Fibroblast of lung (primary cell): ENCODE data around the gene RBPJL. TPM values are rescaled to one million over a fixed set of nuclear protein-coding genes. Genes with fewer than 3 reads are reported as not detected.

Experiments used
- DNase-seq, 2 donors: peaks; one replicate each; pipeline versions ENCODE4 v3.0.0 to v3.0.0-alpha.2; 2010; ENCODE audit warnings: low read depth in 2 of 2
- H2AFZ ChIP-seq: 2 replicates; pipeline ENCODE4 v1.5.1; 2012; ENCODE audit warnings: low read length, control low read depth, inconsistent platforms
- H3K27ac ChIP-seq: 2 replicates; pipeline ENCODE4 v1.5.1; 2011; ENCODE audit warnings: low read length, control low read depth; ENCODE audit not compliant: insufficient read depth
- H3K27me3 ChIP-seq: 2 replicates; pipeline ENCODE4 v1.5.1; 2011; ENCODE audit warnings: mild to moderate bottlenecking, low read length; ENCODE audit not compliant: control insufficient read depth, insufficient read depth
- H3K36me3 ChIP-seq: 2 replicates; pipeline ENCODE4 v1.5.1; 2011; ENCODE audit warnings: low read length; ENCODE audit not compliant: control insufficient read depth, insufficient read depth
- H3K4me1 ChIP-seq: 2 replicates; pipeline ENCODE4 v1.5.1; 2011; ENCODE audit warnings: low read length; ENCODE audit not compliant: control insufficient read depth, insufficient read depth; ENCODE audit errors: extremely low read depth
- H3K4me2 ChIP-seq: 2 replicates; pipeline ENCODE4 v1.5.1; 2011; ENCODE audit warnings: low read length, control low read depth; ENCODE audit not compliant: insufficient read depth; ENCODE audit errors: extremely low read depth
- H3K4me3 ChIP-seq, 4 experiments: fragments of 200-600 bp in 1 of 4; sonication (generic) in 1 of 4; replicated peaks in 1 of 4; 2 replicates each; pipeline ENCODE4 v1.5.1; 2011 to 2016; ENCODE audit warnings: low read length in 4 of 4, low read depth in 3 of 4, mild to moderate bottlenecking in 3 of 4, control low read depth in 2 of 4, inconsistent platforms in 1 of 4, mixed read lengths in 1 of 4; ENCODE audit not compliant: insufficient read depth in 1 of 4; ENCODE audit errors: control extremely low read depth in 1 of 4
- H3K79me2 ChIP-seq: 2 replicates; pipeline ENCODE4 v1.5.1; 2012; ENCODE audit warnings: mild to moderate bottlenecking, low read length, inconsistent platforms; ENCODE audit not compliant: control insufficient read depth, insufficient read depth
- H3K9ac ChIP-seq: 2 replicates; pipeline ENCODE4 v1.5.1; 2011; ENCODE audit warnings: mild to moderate bottlenecking, low read length, control low read depth; ENCODE audit not compliant: insufficient read depth
- H3K9me3 ChIP-seq: 2 replicates; pipeline ENCODE4 v1.5.1; 2012; ENCODE audit warnings: low read depth, low read length; ENCODE audit not compliant: control insufficient read depth, insufficient read depth
- H4K20me1 ChIP-seq: 2 replicates; pipeline ENCODE4 v1.5.1; 2011; ENCODE audit warnings: low read length; ENCODE audit not compliant: control insufficient read depth, insufficient read depth; ENCODE audit errors: extremely low read depth
- CTCF ChIP-seq, 2 donors: IDR thresholded peaks in 1 of 2; conservative IDR thresholded peaks in 1 of 2; 1 replicate in 1 of 2; 2 replicates in 1 of 2; pipeline ENCODE4 v1.5.1; 2011 to 2012; ENCODE audit warnings: low read length in 2 of 2, control low read depth in 1 of 2, inconsistent platforms in 1 of 2, low read depth in 1 of 2, mild to moderate bottlenecking in 1 of 2
- EZH2 ChIP-seq: IDR thresholded peaks from 2 replicates; pipeline ENCODE4 v1.5.1; 2012; ENCODE audit warnings: low read length, control low read depth, mild to moderate bottlenecking; ENCODE audit errors: missing control alignments
- polyA plus RNA-seq, 2 donors: library from polyadenylated mRNA; depleted of rRNA in 1 of 2; stranded (reverse) in 1 of 2; unstranded in 1 of 2; fragments of >200 nt; gene quantifications; 2 replicates each; pipeline ENCODE4 v1.2.1, GENCODE V29; 2011 to 2012; ENCODE audit warnings: missing spikeins in 1 of 2
- total RNA-seq: library from RNA; depleted of rRNA; stranded (reverse); fragments of >200 nt; gene quantifications from 2 replicates; pipeline ENCODE4 v1.2.1, GENCODE V29; 2014

RBPJL gene
- total and polyA plus RNA-seq, 2 donors (not counting 1 experiment from before 2014, with no cell fraction given): not detected

GRCh38 chr20:45258259-45258658 lies 48.4 kb upstream of the RBPJL start:
- DNase-seq: no peak
- no peaks in the 10 kb centered on the region for H4K20me1 ChIP-seq
- TF ChIP-seq EZH2: no peak
- no peak for TF ChIP-seq CTCF (conservative IDR thresholded peaks at IDR 0.05 in 1 of 2, IDR thresholded peaks at IDR 0.05 in 1 of 2; ENCODE audit: low read depth in 1 of 2, low read length in 2 of 2)
- no peak overlapping the region for H2AFZ ChIP-seq
- no peaks in the 10 kb centered on the region for H3K9me3 ChIP-seq
- H3K36me3 ChIP-seq: no peaks in the 10 kb centered on the region
- H3K9ac ChIP-seq: no peak overlapping the region
- no peak overlapping the region for H3K27ac ChIP-seq
- H3K4me2 ChIP-seq: no peak overlapping the region
- peaks cover 2% of the 10 kb centered on the region for H3K27me3 ChIP-seq
- no peaks in the 10 kb centered on the region for H3K4me1 ChIP-seq
- H3K79me2 ChIP-seq: no peaks in the 10 kb centered on the region
- no peak overlapping the region for H3K4me3 ChIP-seq

- Histone ChIP-seq H3K4me1 (no peaks in the 10 kb centered on the region), H3K4me3 (no peak overlapping the region), H3K9ac (no peak overlapping the region), H2AFZ (no peak overlapping the region), H4K20me1 (no peaks in the 10 kb centered on the region), H3K36me3 (no peaks in the 10 kb centered on the region), H3K4me2 (no peak overlapping the region), H3K79me2 (no peaks in the 10 kb centered on the region), H3K9me3 (no peaks in the 10 kb centered on the region), H3K27me3 (peaks cover 2% of the 10 kb centered on the region), H3K27ac (no peak overlapping the region)
- DNase-seq: no peak
- no peak for TF ChIP-seq EZH2
- no peak for TF ChIP-seq CTCF (conservative IDR thresholded peaks at IDR 0.05 in 1 of 2, IDR thresholded peaks at IDR 0.05 in 1 of 2; ENCODE audit: low read depth in 1 of 2, low read length in 2 of 2)
These were observed 48.0 kb upstream of the RBPJL start for GRCh38 chr20:45258664-45259063.

GRCh38 chr20:45263556-45264266 lies 42.9 kb upstream of the RBPJL start:
- Histone ChIP-seq H3K9me3 (no peaks in the 10 kb centered on the region), H3K4me2 (no peak overlapping the region), H3K36me3 (no peaks in the 10 kb centered on the region), H4K20me1 (no peaks in the 10 kb centered on the region), H3K9ac (no peak overlapping the region), H2AFZ (no peak overlapping the region), H3K27me3 (peaks cover 5% of the 10 kb centered on the region), H3K79me2 (no peaks in the 10 kb centered on the region), H3K4me3 (no peak overlapping the region), H3K4me1 (no peaks in the 10 kb centered on the region), H3K27ac (no peak overlapping the region)
- DNase-seq: no peak
- TF ChIP-seq CTCF (conservative IDR thresholded peaks at IDR 0.05 in 1 of 2, IDR thresholded peaks at IDR 0.05 in 1 of 2; ENCODE audit: low read depth in 1 of 2, low read length in 2 of 2) (no peak), EZH2 (no peak)
